ENCODE measurements around the gene CHMP4B.

CHMP4B gene

DNA sequence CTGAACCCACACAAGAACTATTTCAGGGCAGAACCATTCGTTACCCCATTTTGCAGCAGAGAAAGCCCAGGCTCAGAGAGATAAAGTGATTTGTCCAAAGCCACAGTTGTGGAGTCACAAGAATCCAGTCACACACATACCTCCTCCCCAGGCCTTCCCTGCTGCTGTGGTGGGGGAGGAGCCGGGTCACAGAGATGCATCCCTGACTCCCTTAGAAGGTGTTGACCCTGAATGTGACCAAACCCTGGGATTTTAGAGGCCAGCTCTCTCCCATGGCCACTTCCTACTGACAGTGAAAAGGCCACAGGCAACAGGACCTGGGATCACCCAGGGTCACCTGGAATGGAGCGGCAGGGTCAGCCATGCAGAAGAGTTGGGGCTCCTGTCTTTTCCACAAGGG is 48.6 kb downstream of the CHMP4B start:
- no peak for DNase-seq (ENCODE audit: low spot score)
- TF ChIP-seq, protein P1, sequence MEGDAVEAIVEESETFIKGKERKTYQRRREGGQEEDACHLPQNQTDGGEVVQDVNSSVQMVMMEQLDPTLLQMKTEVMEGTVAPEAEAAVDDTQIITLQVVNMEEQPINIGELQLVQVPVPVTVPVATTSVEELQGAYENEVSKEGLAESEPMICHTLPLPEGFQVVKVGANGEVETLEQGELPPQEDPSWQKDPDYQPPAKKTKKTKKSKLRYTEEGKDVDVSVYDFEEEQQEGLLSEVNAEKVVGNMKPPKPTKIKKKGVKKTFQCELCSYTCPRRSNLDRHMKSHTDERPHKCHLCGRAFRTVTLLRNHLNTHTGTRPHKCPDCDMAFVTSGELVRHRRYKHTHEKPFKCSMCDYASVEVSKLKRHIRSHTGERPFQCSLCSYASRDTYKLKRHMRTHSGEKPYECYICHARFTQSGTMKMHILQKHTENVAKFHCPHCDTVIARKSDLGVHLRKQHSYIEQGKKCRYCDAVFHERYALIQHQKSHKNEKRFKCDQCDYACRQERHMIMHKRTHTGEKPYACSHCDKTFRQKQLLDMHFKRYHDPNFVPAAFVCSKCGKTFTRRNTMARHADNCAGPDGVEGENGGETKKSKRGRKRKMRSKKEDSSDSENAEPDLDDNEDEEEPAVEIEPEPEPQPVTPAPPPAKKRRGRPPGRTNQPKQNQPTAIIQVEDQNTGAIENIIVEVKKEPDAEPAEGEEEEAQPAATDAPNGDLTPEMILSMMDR (IDR thresholded peaks at IDR 0.05), result no peak
- peak overlapping the region in 1 of 2 donors; percentile 16 for H3K27ac ChIP-seq
- no peak overlapping the region for H3K4me3 ChIP-seq

DNA sequence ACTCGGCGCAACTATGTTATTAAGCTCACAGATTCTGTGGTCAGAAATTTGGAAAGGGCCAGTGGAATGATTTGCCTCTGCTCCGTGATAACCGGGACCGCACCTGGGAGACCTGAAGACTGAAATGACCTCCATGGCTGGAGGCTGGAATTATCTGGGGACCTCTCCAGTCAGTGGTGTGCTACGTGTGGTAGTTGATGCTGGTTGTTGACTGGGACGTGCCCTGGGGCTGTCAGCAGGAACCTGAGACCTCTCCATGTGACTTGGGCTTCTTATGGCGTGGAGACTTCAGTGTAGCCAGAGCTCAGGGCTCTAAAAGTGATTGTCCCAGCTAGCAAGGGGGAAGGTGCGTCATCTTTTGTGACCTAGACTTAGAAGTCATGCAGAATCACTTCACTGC is 50.3 kb downstream of the CHMP4B start:
- Histone ChIP-seq H3K4me3 (no peak overlapping the region), H3K27ac (no peak overlapping the region)
- TF ChIP-seq, protein P1 (IDR thresholded peaks at IDR 0.05), result no peak
- DNase-seq (ENCODE audit: low spot score), result no peak

DNA sequence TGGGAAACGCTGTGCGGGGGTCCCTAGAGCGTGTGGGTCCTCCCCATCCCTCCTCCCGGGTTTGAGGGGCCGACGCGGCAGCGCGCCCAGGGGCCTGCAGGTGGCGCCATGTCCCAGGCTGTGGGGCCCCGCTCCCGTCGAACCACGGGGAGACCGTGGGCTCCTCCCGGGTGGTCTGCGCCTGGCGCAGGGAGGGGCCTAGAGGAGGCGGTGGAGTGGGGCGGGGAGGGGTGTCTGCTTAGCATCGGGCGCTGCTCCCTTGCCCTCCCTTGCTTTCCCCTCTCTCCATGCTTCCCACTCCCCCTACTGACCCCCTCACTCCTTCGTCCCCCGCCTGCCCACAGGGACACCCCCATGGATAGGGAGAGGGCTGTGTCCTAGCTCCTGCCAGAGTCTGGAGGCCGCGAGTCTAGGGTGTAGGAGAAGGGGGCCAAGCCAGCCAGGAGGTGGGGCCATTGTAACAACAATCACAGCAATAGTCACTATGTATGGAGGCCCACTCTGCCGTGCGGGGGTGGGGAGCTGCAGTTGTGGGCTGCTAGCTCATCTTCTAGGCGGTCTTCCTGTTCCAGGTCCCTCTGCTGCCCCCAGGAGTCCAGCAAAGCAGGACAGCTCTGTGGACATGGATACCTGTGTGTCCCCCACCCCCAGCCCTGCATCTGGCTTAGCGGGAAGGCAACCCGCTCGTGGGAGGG is 51.7 kb downstream of the CHMP4B start:
- no peak overlapping the region for H3K27ac ChIP-seq
- TF ChIP-seq, protein P1 (IDR thresholded peaks at IDR 0.05), result peak; percentile 48
- no peak for DNase-seq (ENCODE audit: low spot score)
- peak overlapping the region; percentile 24 for H3K4me3 ChIP-seq

DNA sequence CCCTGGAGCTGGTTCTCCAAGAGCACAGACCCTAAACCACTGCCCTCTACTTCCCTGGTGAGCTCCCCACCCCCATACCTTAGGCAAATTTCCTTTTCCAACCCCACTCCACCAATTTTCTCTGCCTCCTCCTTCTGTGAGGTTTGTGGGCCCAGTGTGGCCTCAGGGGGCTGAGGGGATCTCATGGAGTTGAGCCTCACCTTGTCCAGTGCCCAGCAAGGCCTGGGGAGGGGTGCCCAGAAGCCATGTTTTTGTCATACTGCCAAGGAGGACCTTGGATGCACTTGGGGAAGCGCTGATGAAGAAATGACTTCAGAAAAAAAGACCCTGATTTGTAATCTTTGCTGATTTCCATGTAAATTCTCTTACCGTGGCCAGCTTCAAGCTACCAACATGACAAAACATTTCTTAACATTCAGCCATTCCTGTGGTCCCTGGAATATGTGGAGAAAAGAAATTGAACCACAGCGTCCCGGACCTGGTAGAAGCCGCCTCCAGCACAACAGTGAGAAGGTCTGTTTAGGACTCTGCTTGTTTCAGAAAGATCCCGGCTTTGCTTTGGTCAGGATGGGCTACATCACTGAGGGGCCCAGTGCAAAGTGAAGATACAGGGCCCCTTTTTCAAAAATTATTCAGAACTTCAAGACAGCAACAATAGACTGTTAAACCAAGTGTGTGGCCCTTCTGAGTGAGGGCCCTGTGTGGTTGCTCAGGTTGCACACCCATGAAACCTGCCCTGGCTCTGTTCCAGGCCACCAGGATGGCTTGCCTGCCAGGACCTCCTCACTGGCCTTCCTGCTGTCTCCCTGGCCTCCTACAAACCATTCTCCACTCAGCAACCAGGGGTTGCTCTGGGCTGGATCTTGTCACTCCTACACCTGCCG is 52.5 kb downstream of the CHMP4B start:
- DNase-seq (ENCODE audit: low spot score), result no peak
- H3K4me3 ChIP-seq, result no peak overlapping the region
- H3K27ac ChIP-seq, result no peak overlapping the region
- TF ChIP-seq, protein P1 (IDR thresholded peaks at IDR 0.05), result no peak

DNA sequence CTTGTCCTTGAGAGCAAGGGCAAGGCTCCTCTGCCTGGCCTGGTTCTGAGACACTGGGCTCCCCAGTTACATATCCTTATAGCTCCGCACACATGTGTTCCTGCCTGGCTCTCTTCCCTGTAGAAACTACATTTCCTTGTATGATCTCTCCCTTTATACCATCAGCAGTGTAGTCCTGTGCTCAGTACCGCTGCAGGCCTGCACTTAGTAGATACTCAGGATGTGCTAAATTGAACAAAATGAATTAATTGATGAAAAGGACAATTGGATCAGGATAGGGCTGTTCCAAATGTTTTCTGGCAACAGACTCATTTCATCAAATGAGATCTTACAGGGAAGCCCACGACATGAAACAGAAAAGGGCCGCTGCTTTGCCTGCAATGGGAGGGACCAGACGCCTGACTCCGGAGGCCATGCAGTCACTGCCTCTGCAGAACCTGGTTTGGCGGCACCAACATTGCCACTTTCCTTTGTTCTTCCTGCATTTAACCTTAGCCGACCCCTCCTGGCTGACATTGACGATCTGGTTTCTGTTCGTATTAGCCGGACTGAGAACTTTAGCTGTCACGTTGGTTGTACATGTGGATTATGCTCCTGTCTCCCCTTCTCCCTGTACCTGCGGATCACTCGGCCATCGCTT is 53.3 kb downstream of the CHMP4B start:
- no peak for DNase-seq (ENCODE audit: low spot score)
- Histone ChIP-seq H3K27ac (no peak overlapping the region), H3K4me3 (no peak overlapping the region)
- TF ChIP-seq, protein P1 (IDR thresholded peaks at IDR 0.05), result no peak

DNA sequence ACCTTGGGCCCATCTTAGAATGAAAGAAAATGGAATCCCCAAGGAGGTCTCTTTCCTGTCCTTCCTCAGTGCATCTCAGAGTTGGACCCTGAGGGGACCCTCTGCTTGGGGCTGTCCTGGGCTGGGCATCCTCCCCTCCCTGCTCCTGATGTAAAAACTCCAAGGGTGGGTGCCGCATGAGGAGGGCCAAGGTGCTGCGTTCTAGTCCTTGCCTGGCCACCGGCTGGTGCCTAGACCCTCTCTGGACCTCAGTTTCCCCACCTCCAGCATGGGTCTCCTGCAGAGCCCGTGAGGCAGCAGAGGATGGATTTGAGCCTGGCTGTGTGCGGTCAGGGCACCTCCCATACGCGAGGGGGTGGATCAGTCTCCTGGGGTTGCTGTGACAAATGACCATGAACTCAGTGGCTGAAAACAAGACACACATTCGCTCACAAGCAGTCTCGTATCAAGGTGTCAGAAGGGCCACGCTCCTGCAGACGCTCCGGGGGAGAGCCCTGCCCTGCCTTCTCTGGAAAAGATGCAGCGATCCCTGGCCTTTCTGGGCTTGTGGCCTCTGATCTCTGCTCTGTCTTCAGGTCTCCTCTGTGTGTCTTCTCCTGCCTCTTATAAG is 54.7 kb downstream of the CHMP4B start:
- Histone ChIP-seq H3K4me3 (no peak overlapping the region), H3K27ac (no peak overlapping the region)
- TF ChIP-seq, protein P1 (IDR thresholded peaks at IDR 0.05), result no peak
- no peak for DNase-seq (ENCODE audit: low spot score)
